Natural killer cell (primary cell): ENCODE results near the gene UPP1. TPM values are rescaled to one million over a fixed set of nuclear protein-coding genes. Genes with fewer than 3 reads are reported as not detected.

Source experiments
- ATAC-seq, 3 donors: fragments of 150-1000 bp in 2 of 3; fragments of 200-7000 bp in 1 of 3; cut with Tn5 transposase; 1 replicate in 1 of 3; 2 replicates in 2 of 3; pipeline ENCODE4 v1.10.0; 2021; ENCODE audit warnings: mild to moderate bottlenecking in 2 of 3, moderate library complexity in 2 of 3
- DNase-seq, 2 donors: peaks; one replicate each; pipeline versions ENCODE4 v3.0.0 to v3.0.0-alpha.2; 2013 to 2021; ENCODE audit warnings: mixed read lengths in 1 of 2
- H3K27ac ChIP-seq: one replicate; pipeline ENCODE4 v1.5.1; 2013; ENCODE audit warnings: mild to moderate bottlenecking, low read length
- H3K27me3 ChIP-seq: one replicate; pipeline ENCODE4 v1.6.1; 2013; ENCODE audit warnings: low read length; ENCODE audit not compliant: control insufficient read depth, insufficient read depth
- H3K36me3 ChIP-seq: one replicate; pipeline ENCODE4 v1.6.1; 2013; ENCODE audit warnings: low read length; ENCODE audit not compliant: control insufficient read depth, insufficient read depth
- H3K4me1 ChIP-seq: one replicate; pipeline ENCODE4 v1.6.1; 2013; ENCODE audit warnings: low read length; ENCODE audit not compliant: control insufficient read depth, insufficient read depth
- H3K4me3 ChIP-seq: one replicate; pipeline ENCODE4 v1.5.1; 2013; ENCODE audit warnings: low read length
- H3K9me3 ChIP-seq: one replicate; pipeline ENCODE4 v1.6.1; 2013; ENCODE audit warnings: low read length; ENCODE audit not compliant: control insufficient read depth, insufficient read depth
- H3K27ac Mint-ChIP-seq, 2 donors: one replicate each; pipeline ENCODE4 v1.8.0; 2022; ENCODE audit warnings: mild to moderate bottlenecking in 2 of 2, mixed read lengths in 2 of 2, moderate library complexity in 1 of 2
- H3K27me3 Mint-ChIP-seq, 2 donors: one replicate each; pipeline ENCODE4 v1.8.0; 2022; ENCODE audit warnings: low read depth in 2 of 2, mixed read lengths in 2 of 2
- H3K36me3 Mint-ChIP-seq: one replicate; pipeline ENCODE4 v1.8.0; 2022; ENCODE audit warnings: mixed read lengths
- H3K4me1 Mint-ChIP-seq, 2 donors: one replicate each; pipeline ENCODE4 v1.8.0; 2022; ENCODE audit warnings: mixed read lengths in 2 of 2
- H3K4me3 Mint-ChIP-seq: one replicate; pipeline ENCODE4 v1.8.0; 2022; ENCODE audit warnings: mild to moderate bottlenecking, moderate library complexity, mixed read lengths
- H3K9me3 Mint-ChIP-seq, 2 donors: one replicate each; pipeline ENCODE4 v1.8.0; 2022; ENCODE audit warnings: mixed read lengths in 2 of 2
- WGBS: methylation state at CpG from one replicate; pipeline ENCODE4 v1.1.7; 2013; ENCODE audit warnings: missing lambda C conversion rate; ENCODE audit not compliant: insufficient coverage; 5-methylcytosine and 5-hydroxymethylcytosine counted together
- intact Hi-C: fragments of 100-400 bp; cut with micrococcal nuclease; formaldehyde crosslinking; loops from one replicate; pipeline ENCODE4 v1.14.2; 2022
- total RNA-seq, 4 donors: library from RNA; stranded (reverse); fragments of 120-200 nt in 1 of 4; gene quantifications; one replicate each; pipeline versions ENCODE4 v1.2.3 to v1.2.4, GENCODE V29; 2013 to 2022
- TF ChIP-seq, protein P1 (sequence below): fragments of 200-600 bp; IDR thresholded peaks from one replicate; pipeline ENCODE4 v1.8.0; 2022; ENCODE audit warnings: antibody characterized with exemption

The UPP1 gene
- total RNA-seq, 3 donors from 2014 or later (not counting 1 experiment from before 2014, with no cell fraction given), result 98.5 to 121 (median 113) TPM

DNA sequence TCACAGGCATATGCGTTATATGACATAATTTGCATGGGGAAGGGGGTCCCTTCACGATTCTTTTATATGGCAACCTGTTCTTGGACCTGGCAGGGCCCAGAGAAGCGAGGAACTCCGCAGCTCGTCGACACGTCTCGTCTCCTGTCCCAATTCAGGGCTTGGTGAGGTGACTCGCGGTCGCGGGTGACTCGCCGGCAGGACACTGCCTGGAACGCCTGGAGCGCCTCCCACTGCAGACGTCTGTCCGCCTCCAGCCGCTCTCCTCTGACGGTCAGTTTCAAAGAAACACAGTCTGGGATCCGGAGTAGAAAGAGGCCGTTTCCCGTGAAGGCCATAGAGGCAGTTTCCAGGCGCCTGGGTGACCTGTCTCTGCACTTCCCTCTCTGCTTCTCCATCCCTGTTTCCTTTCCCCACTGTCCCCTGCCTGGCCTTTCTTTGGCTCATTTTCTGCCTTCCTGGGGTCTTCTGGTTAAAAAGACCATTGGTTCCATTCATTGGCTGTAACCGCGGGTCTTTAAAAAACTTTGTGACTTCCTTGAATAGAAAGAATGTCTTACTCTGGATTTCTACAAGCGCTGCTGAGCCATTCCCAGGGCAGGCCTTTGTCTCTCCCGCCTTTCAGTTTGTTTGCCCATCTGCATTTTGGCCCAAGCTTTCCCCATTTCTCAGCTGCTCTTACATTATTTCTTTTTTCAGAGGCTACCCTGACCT, 1.2 kb downstream of the UPP1 start:
- no peak overlapping the region for H3K27ac ChIP-seq
- peak in 1 of 2 donors; percentile 29 for DNase-seq
- H3K27me3 ChIP-seq, result no peaks in the 10 kb centered on the region
- H3K27ac Mint-ChIP-seq, result peak overlapping the region; percentile 96 to 98
- H3K4me1 ChIP-seq, result peaks cover 62% of the 10 kb centered on the region
- H3K4me1 Mint-ChIP-seq, result peaks cover 76 to 95% of the 10 kb centered on the region in 2 donors
- peak overlapping the region; percentile 95 for H3K4me3 Mint-ChIP-seq
- peaks cover 38% of the 10 kb centered on the region for H3K36me3 ChIP-seq
- peak overlapping the region; percentile 59 for H3K4me3 ChIP-seq
- WGBS, result 89% methylated on average over 28 of the region's 28 CpGs
- ATAC-seq, result no peak
- intact Hi-C loops, result no loop called here
- no peaks in the 10 kb centered on the region for H3K9me3 Mint-ChIP-seq
- no peaks in the 10 kb centered on the region for H3K9me3 ChIP-seq
- no peaks in the 10 kb centered on the region for H3K27me3 Mint-ChIP-seq
- H3K36me3 Mint-ChIP-seq, result peaks cover 18% of the 10 kb centered on the region
- TF ChIP-seq, protein P1, sequence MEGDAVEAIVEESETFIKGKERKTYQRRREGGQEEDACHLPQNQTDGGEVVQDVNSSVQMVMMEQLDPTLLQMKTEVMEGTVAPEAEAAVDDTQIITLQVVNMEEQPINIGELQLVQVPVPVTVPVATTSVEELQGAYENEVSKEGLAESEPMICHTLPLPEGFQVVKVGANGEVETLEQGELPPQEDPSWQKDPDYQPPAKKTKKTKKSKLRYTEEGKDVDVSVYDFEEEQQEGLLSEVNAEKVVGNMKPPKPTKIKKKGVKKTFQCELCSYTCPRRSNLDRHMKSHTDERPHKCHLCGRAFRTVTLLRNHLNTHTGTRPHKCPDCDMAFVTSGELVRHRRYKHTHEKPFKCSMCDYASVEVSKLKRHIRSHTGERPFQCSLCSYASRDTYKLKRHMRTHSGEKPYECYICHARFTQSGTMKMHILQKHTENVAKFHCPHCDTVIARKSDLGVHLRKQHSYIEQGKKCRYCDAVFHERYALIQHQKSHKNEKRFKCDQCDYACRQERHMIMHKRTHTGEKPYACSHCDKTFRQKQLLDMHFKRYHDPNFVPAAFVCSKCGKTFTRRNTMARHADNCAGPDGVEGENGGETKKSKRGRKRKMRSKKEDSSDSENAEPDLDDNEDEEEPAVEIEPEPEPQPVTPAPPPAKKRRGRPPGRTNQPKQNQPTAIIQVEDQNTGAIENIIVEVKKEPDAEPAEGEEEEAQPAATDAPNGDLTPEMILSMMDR, result no peak

DNA sequence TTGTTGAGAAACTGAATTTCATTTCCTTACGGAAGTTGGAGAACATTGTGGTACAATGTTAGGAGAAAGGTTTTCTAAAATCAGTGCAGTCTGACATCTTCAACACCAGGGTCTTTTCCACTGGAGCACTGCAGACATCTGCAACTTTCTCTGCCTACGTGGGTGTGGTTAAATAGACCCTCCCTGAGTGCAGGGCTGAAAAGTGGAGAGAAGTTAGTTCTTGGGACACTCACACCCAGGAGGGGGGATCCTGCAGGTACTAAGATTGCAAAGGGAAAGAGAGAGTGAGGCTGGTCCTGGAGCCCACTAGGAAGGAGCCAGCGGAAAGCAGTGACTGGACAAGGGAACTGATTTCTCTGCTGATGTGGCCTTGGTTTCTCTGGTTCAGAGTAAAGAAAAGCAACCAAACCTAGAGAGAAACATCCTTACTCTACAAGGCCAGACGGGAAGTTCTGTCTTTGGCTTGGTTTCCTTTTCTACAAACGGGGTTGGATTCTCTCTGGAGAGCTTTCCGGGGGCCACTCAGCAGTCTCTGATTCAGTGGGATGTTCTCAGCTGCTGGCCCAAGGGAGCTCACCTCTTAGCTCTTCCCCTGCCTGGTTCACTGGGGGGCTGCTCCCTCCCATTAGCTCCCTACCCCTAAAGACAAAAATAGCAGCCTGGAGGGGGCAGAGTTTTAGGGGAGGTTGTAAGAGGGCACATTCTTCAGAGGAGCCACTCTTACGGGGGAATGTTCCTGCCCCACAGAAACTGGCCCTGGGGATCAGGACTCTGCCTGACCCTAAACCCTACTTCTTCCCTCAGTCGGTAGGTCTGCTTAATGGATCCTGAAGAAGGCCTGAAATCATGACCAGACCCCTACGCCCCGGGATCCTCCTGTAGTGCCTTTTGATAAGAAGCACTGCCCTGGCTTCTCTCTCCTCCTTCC, 2.7 kb downstream of the UPP1 start:
- intact Hi-C loops, result no loop called here
- no peak overlapping the region for H3K27ac ChIP-seq
- WGBS, result 83% methylated on average over 7 of the region's 10 CpGs
- no peak overlapping the region for H3K4me3 ChIP-seq
- H3K9me3 ChIP-seq, result no peaks in the 10 kb centered on the region
- H3K27me3 ChIP-seq, result no peaks in the 10 kb centered on the region
- H3K27me3 Mint-ChIP-seq, result no peaks in the 10 kb centered on the region
- peak overlapping the region; percentile 96 to 98 for H3K27ac Mint-ChIP-seq
- ATAC-seq (no peak), DNase-seq (no peak)
- TF ChIP-seq, protein P1, result no peak
- peaks cover 22% of the 10 kb centered on the region for H3K36me3 Mint-ChIP-seq
- H3K4me3 Mint-ChIP-seq, result peak overlapping the region; percentile 95
- peaks cover 75 to 94% of the 10 kb centered on the region in 2 donors for H3K4me1 Mint-ChIP-seq
- peaks cover 41% of the 10 kb centered on the region for H3K36me3 ChIP-seq
- no peaks in the 10 kb centered on the region for H3K9me3 Mint-ChIP-seq
- H3K4me1 ChIP-seq, result peaks cover 62% of the 10 kb centered on the region

DNA sequence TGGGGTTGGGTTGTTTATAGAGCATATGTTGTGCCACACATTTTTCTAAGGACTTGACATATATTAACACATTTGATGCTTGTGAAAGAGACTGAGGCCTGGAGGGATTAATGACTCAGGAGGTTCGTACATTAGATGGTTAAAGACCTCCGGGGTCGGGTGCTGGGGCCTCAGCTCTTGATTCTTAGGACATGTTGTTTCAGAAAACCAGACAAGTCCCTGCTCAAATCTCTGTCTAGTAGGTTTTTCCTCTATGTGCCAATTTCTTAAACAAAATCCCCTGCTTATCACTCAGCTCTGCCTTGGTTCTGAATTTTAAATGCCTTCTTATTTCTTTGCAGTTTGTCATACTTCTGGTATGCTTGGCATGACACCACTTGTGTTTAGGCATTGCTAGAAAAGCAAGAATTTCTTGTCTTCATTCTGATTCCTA, 5.8 kb downstream of the UPP1 start:
- Mint-ChIP-seq H3K4me1 (peaks cover 93 to 96% of the 10 kb centered on the region in 2 donors), H3K36me3 (peaks cover 22% of the 10 kb centered on the region), H3K4me3 (peak overlapping the region; percentile 35), H3K27me3 (no peaks in the 10 kb centered on the region), H3K9me3 (no peaks in the 10 kb centered on the region), H3K27ac (peak overlapping the region; percentile 96 to 98)
- Histone ChIP-seq H3K27ac (no peak overlapping the region), H3K9me3 (no peaks in the 10 kb centered on the region), H3K4me3 (no peak overlapping the region), H3K4me1 (peaks cover 62% of the 10 kb centered on the region), H3K36me3 (peaks cover 53% of the 10 kb centered on the region), H3K27me3 (no peaks in the 10 kb centered on the region)
- TF ChIP-seq, protein P1, result no peak
- intact Hi-C loops, result no loop called here
- DNase-seq (no peak), ATAC-seq (no peak)
- 86% methylated on average over 3 of the region's 3 CpGs for whole genome bisulfite sequencing
